ENCODE data around the gene SORCS3.

SORCS3 gene

GRCh38 chr10:104678658-104679057 lies 37.6 kb downstream of the SORCS3 start:
- no peaks in the 10 kb centered on the region for H3K9me3 ChIP-seq (replicated peaks; ENCODE audit: low read length)
- H3K36me3 ChIP-seq (ENCODE audit: insufficient read depth, low read length) = no peaks in the 10 kb centered on the region
- no peak overlapping the region for H3K4me3 ChIP-seq (ENCODE audit: low read length)
- no peaks in the 10 kb centered on the region for H3K4me1 ChIP-seq (ENCODE audit: control insufficient read depth, insufficient read depth, low read length)
- no peak overlapping the region for H3K9ac ChIP-seq (ENCODE audit: low read depth, low read length)
- no peak overlapping the region for H3K4me2 ChIP-seq (ENCODE audit: low read length)
- H3K27me3 ChIP-seq (ENCODE audit: control insufficient read depth, insufficient read depth, low read length) = no peaks in the 10 kb centered on the region

- peak overlapping the region; percentile 70 for H3K4me2 ChIP-seq (ENCODE audit: low read length)
- H3K9ac ChIP-seq (ENCODE audit: low read depth, low read length) = no peak overlapping the region
- no peaks in the 10 kb centered on the region for H3K36me3 ChIP-seq (ENCODE audit: insufficient read depth, low read length)
- H3K4me1 ChIP-seq (ENCODE audit: control insufficient read depth, insufficient read depth, low read length) = no peaks in the 10 kb centered on the region
- peak overlapping the region; percentile 63 for H3K4me3 ChIP-seq (ENCODE audit: low read length)
- no peaks in the 10 kb centered on the region for H3K9me3 ChIP-seq (replicated peaks; ENCODE audit: low read length)
- no peaks in the 10 kb centered on the region for H3K27me3 ChIP-seq (ENCODE audit: control insufficient read depth, insufficient read depth, low read length)
Observed at GRCh38 chr10:104680467-104681401, 39.6 kb downstream of the SORCS3 start.

- no peaks in the 10 kb centered on the region for H3K36me3 ChIP-seq (ENCODE audit: insufficient read depth, low read length)
- peak overlapping the region; percentile 70 for H3K4me2 ChIP-seq (ENCODE audit: low read length)
- H3K9me3 ChIP-seq (replicated peaks; ENCODE audit: low read length) = no peaks in the 10 kb centered on the region
- H3K4me1 ChIP-seq (ENCODE audit: control insufficient read depth, insufficient read depth, low read length) = no peaks in the 10 kb centered on the region
- H3K4me3 ChIP-seq (ENCODE audit: low read length) = peak overlapping the region; percentile 63
- no peaks in the 10 kb centered on the region for H3K27me3 ChIP-seq (ENCODE audit: control insufficient read depth, insufficient read depth, low read length)
- no peak overlapping the region for H3K9ac ChIP-seq (ENCODE audit: low read depth, low read length)
Observed at GRCh38 chr10:104681485-104681884, 40.4 kb downstream of the SORCS3 start.

GRCh38 chr10:104683567-104683966 lies 42.5 kb downstream of the SORCS3 start:
- H3K4me1 ChIP-seq (ENCODE audit: control insufficient read depth, insufficient read depth, low read length) = no peaks in the 10 kb centered on the region
- no peaks in the 10 kb centered on the region for H3K27me3 ChIP-seq (ENCODE audit: control insufficient read depth, insufficient read depth, low read length)
- H3K36me3 ChIP-seq (ENCODE audit: insufficient read depth, low read length) = no peaks in the 10 kb centered on the region
- no peak overlapping the region for H3K4me2 ChIP-seq (ENCODE audit: low read length)
- no peak overlapping the region for H3K4me3 ChIP-seq (ENCODE audit: low read length)
- no peaks in the 10 kb centered on the region for H3K9me3 ChIP-seq (replicated peaks; ENCODE audit: low read length)
- no peak overlapping the region for H3K9ac ChIP-seq (ENCODE audit: low read depth, low read length)

- no peaks in the 10 kb centered on the region for H3K4me1 ChIP-seq (ENCODE audit: control insufficient read depth, insufficient read depth, low read length)
- no peaks in the 10 kb centered on the region for H3K9me3 ChIP-seq (replicated peaks; ENCODE audit: low read length)
- no peak overlapping the region for H3K4me2 ChIP-seq (ENCODE audit: low read length)
- H3K36me3 ChIP-seq (ENCODE audit: insufficient read depth, low read length) = no peaks in the 10 kb centered on the region
- H3K27me3 ChIP-seq (ENCODE audit: control insufficient read depth, insufficient read depth, low read length) = no peaks in the 10 kb centered on the region
- H3K4me3 ChIP-seq (ENCODE audit: low read length) = no peak overlapping the region
- H3K9ac ChIP-seq (ENCODE audit: low read depth, low read length) = no peak overlapping the region
Observed at GRCh38 chr10:104686829-104687228, 45.7 kb downstream of the SORCS3 start.

GRCh38 chr10:104688251-104689042 lies 47.4 kb downstream of the SORCS3 start:
- H3K4me3 ChIP-seq (ENCODE audit: low read length) = no peak overlapping the region
- no peaks in the 10 kb centered on the region for H3K36me3 ChIP-seq (ENCODE audit: insufficient read depth, low read length)
- no peak overlapping the region for H3K9ac ChIP-seq (ENCODE audit: low read depth, low read length)
- H3K4me1 ChIP-seq (ENCODE audit: control insufficient read depth, insufficient read depth, low read length) = no peaks in the 10 kb centered on the region
- H3K4me2 ChIP-seq (ENCODE audit: low read length) = no peak overlapping the region
- H3K9me3 ChIP-seq (replicated peaks; ENCODE audit: low read length) = no peaks in the 10 kb centered on the region
- H3K27me3 ChIP-seq (ENCODE audit: control insufficient read depth, insufficient read depth, low read length) = no peaks in the 10 kb centered on the region

- H3K4me2 ChIP-seq (ENCODE audit: low read length) = no peak overlapping the region
- no peaks in the 10 kb centered on the region for H3K27me3 ChIP-seq (ENCODE audit: control insufficient read depth, insufficient read depth, low read length)
- no peak overlapping the region for H3K4me3 ChIP-seq (ENCODE audit: low read length)
- no peaks in the 10 kb centered on the region for H3K4me1 ChIP-seq (ENCODE audit: control insufficient read depth, insufficient read depth, low read length)
- no peaks in the 10 kb centered on the region for H3K9me3 ChIP-seq (replicated peaks; ENCODE audit: low read length)
- no peak overlapping the region for H3K9ac ChIP-seq (ENCODE audit: low read depth, low read length)
- no peaks in the 10 kb centered on the region for H3K36me3 ChIP-seq (ENCODE audit: insufficient read depth, low read length)
Observed at GRCh38 chr10:104689105-104689504, 48.0 kb downstream of the SORCS3 start.

- Histone ChIP-seq H3K9ac (ENCODE audit: low read depth, low read length) (no peak overlapping the region), H3K9me3 (replicated peaks; ENCODE audit: low read length) (no peaks in the 10 kb centered on the region), H3K4me3 (ENCODE audit: low read length) (no peak overlapping the region), H3K4me1 (ENCODE audit: control insufficient read depth, insufficient read depth, low read length) (no peaks in the 10 kb centered on the region), H3K27me3 (ENCODE audit: control insufficient read depth, insufficient read depth, low read length) (no peaks in the 10 kb centered on the region), H3K4me2 (ENCODE audit: low read length) (no peak overlapping the region), H3K36me3 (ENCODE audit: insufficient read depth, low read length) (no peaks in the 10 kb centered on the region)
Observed at GRCh38 chr10:104689547-104689946, 48.5 kb downstream of the SORCS3 start.

GRCh38 chr10:104690101-104690500 lies 49.0 kb downstream of the SORCS3 start:
- no peaks in the 10 kb centered on the region for H3K36me3 ChIP-seq (ENCODE audit: insufficient read depth, low read length)
- H3K4me2 ChIP-seq (ENCODE audit: low read length) = no peak overlapping the region
- H3K9ac ChIP-seq (ENCODE audit: low read depth, low read length) = no peak overlapping the region
- no peak overlapping the region for H3K4me3 ChIP-seq (ENCODE audit: low read length)
- no peaks in the 10 kb centered on the region for H3K27me3 ChIP-seq (ENCODE audit: control insufficient read depth, insufficient read depth, low read length)
- H3K9me3 ChIP-seq (replicated peaks; ENCODE audit: low read length) = no peaks in the 10 kb centered on the region
- no peaks in the 10 kb centered on the region for H3K4me1 ChIP-seq (ENCODE audit: control insufficient read depth, insufficient read depth, low read length)

GRCh38 chr10:104690959-104691358 lies 49.9 kb downstream of the SORCS3 start:
- H3K9me3 ChIP-seq (replicated peaks; ENCODE audit: low read length) = no peaks in the 10 kb centered on the region
- H3K27me3 ChIP-seq (ENCODE audit: control insufficient read depth, insufficient read depth, low read length) = no peaks in the 10 kb centered on the region
- H3K4me1 ChIP-seq (ENCODE audit: control insufficient read depth, insufficient read depth, low read length) = no peaks in the 10 kb centered on the region

GRCh38 chr10:104694074-104694473 lies 53.0 kb downstream of the SORCS3 start:
- H3K9me3 ChIP-seq (replicated peaks; ENCODE audit: low read length) = no peaks in the 10 kb centered on the region
- H3K4me3 ChIP-seq (ENCODE audit: low read length) = no peak overlapping the region
- no peaks in the 10 kb centered on the region for H3K27me3 ChIP-seq (ENCODE audit: control insufficient read depth, insufficient read depth, low read length)
- H3K36me3 ChIP-seq (ENCODE audit: insufficient read depth, low read length) = no peaks in the 10 kb centered on the region
- no peak overlapping the region for H3K4me2 ChIP-seq (ENCODE audit: low read length)
- no peaks in the 10 kb centered on the region for H3K4me1 ChIP-seq (ENCODE audit: control insufficient read depth, insufficient read depth, low read length)
- H3K9ac ChIP-seq (ENCODE audit: low read depth, low read length) = no peak overlapping the region

More at GRCh38 chr10:104690959-104691358, 49.9 kb downstream of the SORCS3 start:
- Histone ChIP-seq H3K36me3 (ENCODE audit: insufficient read depth, low read length) (no peaks in the 10 kb centered on the region), H3K9ac (ENCODE audit: low read depth, low read length) (no peak overlapping the region), H3K4me2 (ENCODE audit: low read length) (no peak overlapping the region), H3K4me3 (ENCODE audit: low read length) (no peak overlapping the region)

Measured in skeletal muscle satellite cell (primary cell).